HepG2 (cell line): ENCODE data around the gene USP35.

Experiments
- EP300 ChIP-seq, 3 experiments: sonication (generic) in 1 of 3; formaldehyde crosslinking in 1 of 3; IDR thresholded peaks; 2 replicates each; pipeline versions ENCODE4 v1.5.1 to v1.6.1; 2011 to 2020; ENCODE audit warnings: low read depth in 2 of 3, low read length in 2 of 3, borderline replicate concordance in 1 of 3, improper control_type of control experiment in 1 of 3, mild to moderate bottlenecking in 1 of 3, missing genetic modification reagents in 1 of 3, moderate library complexity in 1 of 3
- FOXJ3 ChIP-seq: sonication (generic); formaldehyde crosslinking; IDR thresholded peaks from 2 replicates; pipeline ENCODE4 v1.4.0; 2020; ENCODE audit warnings: missing genetic modification reagents, mild to moderate bottlenecking, borderline replicate concordance
- FOXK2 ChIP-seq: fragments of 450-650 bp; IDR thresholded peaks from 2 replicates; pipeline ENCODE4 v1.6.1; 2016
- POLR2A ChIP-seq, 2 experiments: IDR thresholded peaks; 2 replicates each; pipeline ENCODE4 v1.6.1; 2011; ENCODE audit warnings: low read depth in 2 of 2, low read length in 2 of 2, mild to moderate bottlenecking in 1 of 2, moderate library complexity in 1 of 2; ENCODE audit not compliant: insufficient read depth in 1 of 2
- PRDM10 ChIP-seq: sonication (generic); formaldehyde crosslinking; IDR thresholded peaks from 2 replicates; pipeline ENCODE4 v1.4.0; 2020; ENCODE audit warnings: low read depth, missing genetic modification reagents
- ZFP91 ChIP-seq: sonication (generic); formaldehyde crosslinking; IDR thresholded peaks from 2 replicates; pipeline ENCODE4 v1.9.0; 2022; ENCODE audit warnings: missing genetic modification reagents, mild to moderate bottlenecking, borderline replicate concordance
- TF ChIP-seq, protein P1 (sequence below): sonication (generic); formaldehyde crosslinking; IDR thresholded peaks from 2 replicates; pipeline ENCODE4 v1.5.0; 2020; ENCODE audit warnings: mild to moderate bottlenecking, missing genetic modification reagents, moderate library complexity

DNA sequence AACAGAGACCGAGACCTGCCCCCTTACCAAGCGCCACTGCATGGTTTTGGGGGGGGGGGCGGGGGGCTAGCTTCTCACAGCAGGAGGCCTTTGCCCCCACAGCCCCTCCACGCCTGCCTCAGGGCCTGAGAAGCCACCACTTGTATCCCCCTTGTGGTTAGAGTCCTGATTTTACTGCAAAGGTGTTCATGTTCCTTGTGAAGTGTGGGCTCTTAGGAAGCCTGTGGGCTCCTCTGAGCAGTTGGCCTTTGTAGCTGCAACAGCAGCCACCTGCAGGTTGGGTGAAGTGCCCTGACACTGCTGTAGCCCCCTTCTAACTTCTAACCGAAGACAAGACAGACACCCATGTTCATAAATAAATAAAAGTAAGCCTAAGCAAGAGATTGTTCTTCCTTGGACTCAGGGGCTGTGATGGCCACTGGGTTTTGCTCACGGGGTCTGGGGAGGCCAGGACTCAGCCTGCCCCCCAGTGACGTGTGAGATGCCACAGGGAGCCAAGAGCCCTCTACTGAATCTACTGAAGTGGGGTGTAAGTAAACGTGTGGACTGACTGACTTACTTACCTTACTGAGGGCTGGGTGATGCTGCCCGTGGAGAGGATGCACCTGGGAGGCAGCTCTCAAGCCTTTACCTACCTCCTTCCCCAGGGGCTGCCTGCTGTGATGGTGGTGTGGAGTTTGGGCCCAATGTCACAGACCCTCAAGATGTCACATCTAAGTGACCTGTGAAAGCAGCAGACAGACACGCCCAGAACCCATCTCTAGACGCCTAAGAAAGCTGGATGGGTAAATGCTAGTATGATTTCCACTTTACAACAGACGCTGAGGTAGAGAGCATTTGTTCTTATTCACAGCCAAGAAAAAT lies 25.8 kb downstream of the USP35 start:
- TF ChIP-seq FOXK2 (no peak), EP300 (IDR thresholded peaks at IDR 0.05; ENCODE audit: low read depth in 2 of 2, low read length in 2 of 2) (no peak), EP300 (CRISPR knock-in tag; IDR thresholded peaks at IDR 0.05; ENCODE audit: borderline replicate concordance) (no peak), FOXJ3 (CRISPR knock-in tag) (no peak), ZFP91 (CRISPR knock-in tag) (no peak), PRDM10 (CRISPR knock-in tag) (no peak), POLR2A (IDR thresholded peaks at IDR 0.05; ENCODE audit: insufficient read depth in 1 of 2, low read depth in 2 of 2, low read length in 2 of 2) (no peak)
- TF ChIP-seq, protein P1, sequence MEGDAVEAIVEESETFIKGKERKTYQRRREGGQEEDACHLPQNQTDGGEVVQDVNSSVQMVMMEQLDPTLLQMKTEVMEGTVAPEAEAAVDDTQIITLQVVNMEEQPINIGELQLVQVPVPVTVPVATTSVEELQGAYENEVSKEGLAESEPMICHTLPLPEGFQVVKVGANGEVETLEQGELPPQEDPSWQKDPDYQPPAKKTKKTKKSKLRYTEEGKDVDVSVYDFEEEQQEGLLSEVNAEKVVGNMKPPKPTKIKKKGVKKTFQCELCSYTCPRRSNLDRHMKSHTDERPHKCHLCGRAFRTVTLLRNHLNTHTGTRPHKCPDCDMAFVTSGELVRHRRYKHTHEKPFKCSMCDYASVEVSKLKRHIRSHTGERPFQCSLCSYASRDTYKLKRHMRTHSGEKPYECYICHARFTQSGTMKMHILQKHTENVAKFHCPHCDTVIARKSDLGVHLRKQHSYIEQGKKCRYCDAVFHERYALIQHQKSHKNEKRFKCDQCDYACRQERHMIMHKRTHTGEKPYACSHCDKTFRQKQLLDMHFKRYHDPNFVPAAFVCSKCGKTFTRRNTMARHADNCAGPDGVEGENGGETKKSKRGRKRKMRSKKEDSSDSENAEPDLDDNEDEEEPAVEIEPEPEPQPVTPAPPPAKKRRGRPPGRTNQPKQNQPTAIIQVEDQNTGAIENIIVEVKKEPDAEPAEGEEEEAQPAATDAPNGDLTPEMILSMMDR (CRISPR knock-in tag) = no peak
